K562 (cell line): ENCODE measurements around the gene PTPRM. TPM values are rescaled to one million over a fixed set of nuclear protein-coding genes. Genes with fewer than 3 reads are reported as not detected.

Source experiments
- ATAC-seq: fragments of 200-7000 bp; cut with Tn5 transposase; 3 replicates; pipeline ENCODE4 v1.9.1; 2020; ENCODE audit warnings: moderate library complexity
- BruUV-seq: library from RNA; stranded (reverse); fragments of 400-500 nt; replicated peaks from 2 replicates; lab custom pipeline; 2021; lab: Mats Ljungman, UMichigan
- CTCF ChIA-PET: fragments of 300-600 bp; formaldehyde crosslinking; extraction: SDS; loops from one replicate; lab custom pipeline; 2021; ENCODE audit warnings: low intra/inter-chr PET ratio; lab: Yijun Ruan, JAX
- POLR2A ChIA-PET: fragments of 300-600, 350-650 bp; sonication (Branson Sonifier 250); formaldehyde crosslinking; extraction: SDS; loops from one replicate; lab custom pipeline; 2021; ENCODE audit warnings: antibody characterized with exemption, inconsistent platforms; lab: Yijun Ruan, JAX
- DNase-seq, 4 experiments: peaks; one replicate each; pipeline versions ENCODE4 v3.0.0 to v3.0.0-alpha.2; 2011 to 2018; ENCODE audit warnings: low spot score in 3 of 4, mixed read lengths in 3 of 4; ENCODE audit errors: extremely low read depth in 1 of 4
- FAIRE-seq: peaks from 2 replicates; lab custom pipeline; 2011; peaks lifted over from hg19 to GRCh38; lab: Jason Lieb, UNC
- H2AFZ ChIP-seq: 2 replicates; pipeline ENCODE4 v1.6.0; 2011; ENCODE audit warnings: low read depth, low read length, control low read depth, inconsistent platforms
- H3K27ac ChIP-seq: fragments of 200-600 bp; 3 replicates; pipeline ENCODE4 v1.8.0; 2011; ENCODE audit warnings: low read depth, mild to moderate bottlenecking, control low read depth, inconsistent platforms, low read length, moderate library complexity, mixed read lengths; ENCODE audit errors: extremely low read depth
- H3K27me3 ChIP-seq, 2 experiments: fragments of 300-600 bp in 1 of 2; 2 replicates in 1 of 2; 3 replicates in 1 of 2; pipeline versions ENCODE4 v1.6.0 to v1.8.0; 2011; ENCODE audit warnings: inconsistent platforms in 2 of 2, low read length in 2 of 2, mild to moderate bottlenecking in 1 of 2, mixed read lengths in 1 of 2, moderate library complexity in 1 of 2; ENCODE audit not compliant: control insufficient read depth in 2 of 2, insufficient read depth in 2 of 2
- H3K36me3 ChIP-seq: fragments of 300-600 bp; 3 replicates; pipeline ENCODE4 v1.8.0; 2011; ENCODE audit warnings: mild to moderate bottlenecking, low read length, inconsistent platforms; ENCODE audit not compliant: control insufficient read depth, insufficient read depth
- H3K4me1 ChIP-seq, 2 experiments: fragments of 200-600 bp in 1 of 2; replicated peaks in 1 of 2; 2 replicates in 1 of 2; 3 replicates in 1 of 2; pipeline versions ENCODE4 v1.5.1 to v1.8.0; 2011; ENCODE audit warnings: inconsistent platforms in 2 of 2, low read length in 2 of 2, mild to moderate bottlenecking in 1 of 2, mixed read lengths in 1 of 2, moderate library complexity in 1 of 2; ENCODE audit not compliant: control insufficient read depth in 2 of 2, insufficient read depth in 2 of 2
- H3K4me2 ChIP-seq: 2 replicates; pipeline ENCODE4 v1.6.1; 2011; ENCODE audit warnings: low read length, control low read depth, inconsistent platforms, mixed read lengths; ENCODE audit not compliant: insufficient read depth
- H3K4me3 ChIP-seq: fragments of 200-600 bp; sonication (generic), shearing (Covaris generic); 2 replicates; pipeline ENCODE4 v1.5.1; 2016; ENCODE audit warnings: control low read depth, inconsistent platforms
- H3K79me2 ChIP-seq: fragments of 200-600 bp; 3 replicates; pipeline ENCODE4 v1.8.0; 2011; ENCODE audit warnings: low read length, inconsistent platforms; ENCODE audit not compliant: control insufficient read depth, insufficient read depth
- H3K9ac ChIP-seq, 2 experiments: 2 replicates each; pipeline versions ENCODE4 v1.6.0 to v1.6.1; 2011; ENCODE audit warnings: low read depth in 2 of 2, low read length in 2 of 2, control low read depth in 1 of 2, inconsistent platforms in 1 of 2, mild to moderate bottlenecking in 1 of 2, mixed read lengths in 1 of 2; ENCODE audit not compliant: insufficient read depth in 1 of 2
- H3K9me1 ChIP-seq: one replicate; pipeline ENCODE4 v1.6.0; 2011; ENCODE audit warnings: inconsistent platforms, mild to moderate bottlenecking, low read length, moderate library complexity; ENCODE audit not compliant: control insufficient read depth, insufficient read depth
- H3K9me3 ChIP-seq: replicated peaks from 2 replicates; pipeline ENCODE4 v1.5.1; 2011; ENCODE audit warnings: low read depth, low read length, inconsistent platforms; ENCODE audit not compliant: control insufficient read depth, insufficient read depth
- H4K20me1 ChIP-seq: replicated peaks from 2 replicates; pipeline ENCODE4 v1.6.1; 2011; ENCODE audit warnings: low read length, inconsistent platforms, mixed read lengths; ENCODE audit not compliant: control insufficient read depth, insufficient read depth
- CEBPB ChIP-seq: fragments of 450-650 bp; IDR thresholded peaks from 2 replicates; pipeline ENCODE4 v1.6.1; 2016; ENCODE audit warnings: missing genetic modification characterization, missing compliant biosample characterization
- CEBPG ChIP-seq, 3 experiments: fragments of 200-800 bp in 1 of 3; sonication (Bioruptor generic) in 1 of 3; sonication (generic) in 1 of 3; formaldehyde crosslinking in 1 of 3; IDR thresholded peaks in 2 of 3; conservative IDR thresholded peaks in 1 of 3; 2 replicates each; pipeline versions ENCODE4 v1.6.1 to v1.8.0; 2016 to 2022; ENCODE audit warnings: missing compliant biosample characterization in 2 of 3, missing genetic modification characterization in 2 of 3, mild to moderate bottlenecking in 1 of 3, missing genetic modification reagents in 1 of 3
- ELF2 ChIP-seq: fragments of 250-450 bp; sonication (Bioruptor Pico); IDR thresholded peaks from 2 replicates; pipeline ENCODE4 v1.5.0; 2021; ENCODE audit warnings: mild to moderate bottlenecking
- EP300 ChIP-seq: IDR thresholded peaks from 2 replicates; pipeline ENCODE4 v1.6.1; 2012; ENCODE audit warnings: low read length, improper control_type of control experiment
- ILK ChIP-seq: fragments of 450-650 bp; IDR thresholded peaks from 2 replicates; pipeline ENCODE4 v1.6.1; 2016; ENCODE audit warnings: missing genetic modification characterization, low read depth, mild to moderate bottlenecking, missing compliant biosample characterization, moderate library complexity, borderline replicate concordance
- MYBL2 ChIP-seq, 2 experiments: fragments of 450-650 bp in 1 of 2; sonication (generic) in 1 of 2; formaldehyde crosslinking in 1 of 2; IDR thresholded peaks; 2 replicates each; pipeline versions ENCODE4 v1.6.1 to v1.8.1; 2017 to 2022; ENCODE audit warnings: borderline replicate concordance in 1 of 2, inconsistent platforms in 1 of 2, low read depth in 1 of 2, mild to moderate bottlenecking in 1 of 2, missing genetic modification reagents in 1 of 2, moderate library complexity in 1 of 2
- NRF1 ChIP-seq, 2 experiments: fragments of 450-650 bp; IDR thresholded peaks in 1 of 2; conservative IDR thresholded peaks in 1 of 2; 2 replicates each; pipeline ENCODE4 v1.6.1; 2014; ENCODE audit warnings: mild to moderate bottlenecking in 2 of 2
- ZNF398 ChIP-seq: fragments of 250-450 bp; sonication (Bioruptor Pico); IDR thresholded peaks from 2 replicates; pipeline ENCODE4 v1.8.0; 2021; ENCODE audit warnings: moderate library complexity, mild to moderate bottlenecking, inconsistent platforms
- whole genome bisulfite sequencing: fragments of 100-300 bp; shearing (Covaris generic); methylation state at CpG from one replicate; pipeline ENCODE4 v1.1.6; 2016; ENCODE audit warnings: low coverage, mixed read lengths; ENCODE audit not compliant: insufficient coverage; ENCODE audit errors: missing lambda C conversion rate; 5-methylcytosine and 5-hydroxymethylcytosine counted together
- in situ Hi-C: fragments of 300-500 bp; cut with MboI; formaldehyde crosslinking; loops from 4 replicates; pipeline ENCODE4 v1.15.0; 2018; ENCODE audit warnings: inconsistent platforms, mixed read lengths
- intact Hi-C: fragments of 100-400 bp; cut with micrococcal nuclease; formaldehyde crosslinking; loops from 2 replicates; pipeline ENCODE4 v1.14.2; 2022
- polyA plus RNA-seq, 8 experiments: library from polyadenylated mRNA; depleted of rRNA in 4 of 8; stranded (reverse) in 5 of 8; unstranded in 3 of 8; fragments of >200 nt; fragmentation: Nextera tagmentation in 2 of 8; fragmentation: Illumina TruSeq in 1 of 8; extraction: Ambion mirVana in 2 of 8; extraction: Trizol in 1 of 8; gene quantifications; 2 replicates each; pipeline versions ENCODE4 v1.2.1 to v1.2.3, GENCODE V29; 2011 to 2014; ENCODE audit warnings: inconsistent platforms in 1 of 8, missing spikeins in 1 of 8
- total RNA-seq, 7 experiments: library from RNA; depleted of rRNA in 6 of 7; stranded (reverse); fragments of >200 nt in 6 of 7; fragmentation: Illumina TruSeq in 2 of 7; extraction: Trizol in 2 of 7; gene quantifications; 2 replicates each; pipeline versions ENCODE4 v1.2.1 to v1.2.3, GENCODE V29; 2011 to 2021; ENCODE audit warnings: low replicate concordance in 1 of 7
- TF ChIP-seq, protein P1 (sequence below): fragments of 450-650 bp; IDR thresholded peaks from 2 replicates; pipeline ENCODE4 v1.6.1; 2018; ENCODE audit warnings: mild to moderate bottlenecking, low read depth; ENCODE audit not compliant: partially characterized antibody

Gene PTPRM
- total and polyA plus RNA-seq, 9 of the 15 experiments (the other 6 are each of a cell fraction or from before 2014, with no cell fraction given) = 0.03 to 0.16 (median 0.08) TPM; not detected in 3

DNA sequence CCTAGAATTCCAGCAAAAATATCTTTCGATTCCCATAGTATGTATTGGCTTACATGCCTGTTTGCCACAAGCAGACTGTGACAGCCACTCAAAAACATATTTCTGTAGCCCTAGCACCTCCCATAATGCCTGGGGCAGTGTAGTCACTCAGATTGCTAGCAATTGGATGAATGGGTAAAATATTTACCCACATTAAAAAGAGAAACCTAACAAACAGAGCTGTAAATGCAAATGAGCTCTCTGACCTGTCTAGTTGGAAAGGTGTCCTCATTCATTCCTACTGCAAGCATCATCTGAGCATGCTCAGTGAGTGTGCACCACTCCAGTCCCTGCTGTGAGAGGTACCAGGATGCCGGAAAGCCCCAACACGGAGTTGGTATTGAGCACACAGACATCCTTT lies 808.1 kb downstream of the PTPRM start:
- Histone ChIP-seq H3K79me2 (no peaks in the 10 kb centered on the region), H3K4me3 (no peak overlapping the region), H3K4me2 (no peak overlapping the region), H3K9me3 (no peaks in the 10 kb centered on the region), H3K4me1 (no peaks in the 10 kb centered on the region), H3K9me1 (no peaks in the 10 kb centered on the region), H4K20me1 (no peaks in the 10 kb centered on the region), H3K9ac (no peak overlapping the region), H2AFZ (no peak overlapping the region), H3K27me3 (peaks cover 9 to 29% of the 10 kb centered on the region in 2 experiments; a peak in 3 of 5 replicates), H3K27ac (no peak overlapping the region), H3K36me3 (no peaks in the 10 kb centered on the region)
- no TSS peak for BruUV-seq
- ATAC-seq (no peak), FAIRE-seq (no peak), DNase-seq (no peak)
- ChIA-PET CTCF (no interaction called here), POLR2A (interaction anchor here (1.3 kb wide), 1 partner anchor 14 kb away, joined by 5 read pairs; no protein-coding TSS in a partner anchor)
- intact Hi-C loops = no loop called here
- 0% methylated on average over 3 of the region's 3 CpGs for WGBS
- 0 out of 4 replicates have a peak, but pooled peaks of 1 of the 2 experiments have one; percentile 31 for TF ChIP-seq NRF1 (conservative IDR thresholded peaks at IDR 0.05 in 1 of 2, IDR thresholded peaks at IDR 0.05 in 1 of 2)
- TF ChIP-seq ILK (tag) = no peak
- in situ Hi-C loops = no loop called here

DNA sequence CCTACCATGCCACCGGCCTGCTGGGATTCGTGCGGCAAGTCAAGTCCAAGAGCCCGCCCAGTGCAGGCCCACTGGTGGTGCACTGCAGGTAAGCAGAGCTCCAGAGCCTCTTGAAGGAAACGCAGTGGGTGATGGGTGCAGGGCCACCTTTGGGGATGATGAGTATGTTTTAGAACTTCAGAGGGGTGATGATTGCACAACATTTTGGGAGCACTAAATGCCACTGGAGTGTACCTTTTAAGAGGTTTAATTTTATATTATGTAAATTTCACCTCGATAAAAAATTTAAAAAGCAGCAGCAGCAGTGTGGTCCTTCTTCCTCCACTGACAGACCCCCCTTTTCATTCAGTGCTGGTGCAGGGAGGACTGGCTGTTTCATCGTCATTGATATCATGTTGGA lies 809.0 kb downstream of the PTPRM start:
- TF ChIP-seq CEBPG (CRISPR knock-in tag; IDR thresholded peaks at IDR 0.05) = no peak
- peak in 1 of 2 experiments; percentile 60; a peak in 2 of 4 replicates for TF ChIP-seq CEBPG (tag; conservative IDR thresholded peaks at IDR 0.05 in 1 of 2, IDR thresholded peaks at IDR 0.05 in 1 of 2)
- TF ChIP-seq ZNF398 (CRISPR knock-in tag) = no peak
- TF ChIP-seq EP300 = no peak
- TF ChIP-seq, protein P1, sequence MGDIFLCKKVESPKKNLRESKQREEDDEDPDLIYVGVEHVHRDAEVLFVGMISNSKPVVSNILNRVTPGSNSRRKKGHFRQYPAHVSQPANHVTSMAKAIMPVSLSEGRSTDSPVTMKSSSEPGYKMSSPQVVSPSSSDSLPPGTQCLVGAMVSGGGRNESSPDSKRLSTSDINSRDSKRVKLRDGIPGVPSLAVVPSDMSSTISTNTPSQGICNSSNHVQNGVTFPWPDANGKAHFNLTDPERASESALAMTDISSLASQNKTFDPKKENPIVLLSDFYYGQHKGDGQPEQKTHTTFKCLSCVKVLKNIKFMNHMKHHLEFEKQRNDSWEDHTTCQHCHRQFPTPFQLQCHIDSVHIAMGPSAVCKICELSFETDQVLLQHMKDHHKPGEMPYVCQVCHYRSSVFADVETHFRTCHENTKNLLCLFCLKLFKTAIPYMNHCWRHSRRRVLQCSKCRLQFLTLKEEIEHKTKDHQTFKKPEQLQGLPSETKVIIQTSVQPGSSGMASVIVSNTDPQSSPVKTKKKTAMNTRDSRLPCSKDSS = no peak
- TF ChIP-seq MYBL2 (IDR thresholded peaks at IDR 0.05; ENCODE audit: low read depth) = no peak
- TF ChIP-seq MYBL2 (CRISPR knock-in tag; IDR thresholded peaks at IDR 0.05; ENCODE audit: borderline replicate concordance) = no peak
- no peak for TF ChIP-seq ELF2 (CRISPR knock-in tag)
- 0 out of 2 replicates have a peak, but pooled peaks have one; percentile 32 for TF ChIP-seq CEBPB (tag)
- peaks cover 14 to 36% of the 10 kb centered on the region in 2 experiments; a peak in 3 of 5 replicates for H3K27me3 ChIP-seq
- no peak overlapping the region for H3K9ac ChIP-seq
- no peaks in the 10 kb centered on the region for H4K20me1 ChIP-seq
- no peak overlapping the region for H3K4me2 ChIP-seq
- H3K9me1 ChIP-seq = no peaks in the 10 kb centered on the region
- ChIA-PET CTCF (no interaction called here), POLR2A (interaction anchor here (1.2 kb wide), 1 partner anchor 14 kb away, joined by 3 read pairs; no protein-coding TSS in a partner anchor)
- H3K79me2 ChIP-seq = no peaks in the 10 kb centered on the region
- H2AFZ ChIP-seq = no peak overlapping the region
- intact Hi-C loops = no loop called here
- no peak for ATAC-seq
- H3K4me1 ChIP-seq = no peaks in the 10 kb centered on the region
- 2% methylated on average over 7 of the region's 7 CpGs for WGBS
- no peak overlapping the region for H3K4me3 ChIP-seq
- FAIRE-seq = no peak
- no peaks in the 10 kb centered on the region for H3K9me3 ChIP-seq
- DNase-seq = no peak
- H3K36me3 ChIP-seq = no peaks in the 10 kb centered on the region
- no peak overlapping the region for H3K27ac ChIP-seq
- in situ Hi-C loops = no loop called here
- BruUV-seq = no TSS peak
